ENCODE results near the gene MICU1. TPM values are rescaled to one million over a fixed set of nuclear protein-coding genes. Genes with fewer than 3 reads are reported as not detected.

The MICU1 gene
- total RNA-seq, 1 experiment from 2014 or later = 46.9 TPM

- peak overlapping the region; percentile 73 for H3K27ac ChIP-seq (ENCODE audit: low read length)
- no TSS peak for BruUV-seq (replicated peaks)
- in situ Hi-C loops (cut with HindIII; ENCODE audit: low pct_unique_long_range_greater_than_20kb, low sequenced_read_pairs) (no loop called here), intact Hi-C loops (cut with micrococcal nuclease; ENCODE audit: unreplicated experiment) (no loop called here)
- ATAC-seq = no peak
- H3K9me3 ChIP-seq (ENCODE audit: control insufficient read depth, insufficient read depth, low read depth, low read length) = no peaks in the 10 kb centered on the region
- CTCF ChIA-PET = interaction anchor here (0.6 to 1.4 kb wide), 7 partner anchors 9 to 764 kb away, joined by 3 to 9 read pairs (median 4); partner anchors contain the start of gene P4HA1
- H3K4me1 ChIP-seq (ENCODE audit: control insufficient read depth, insufficient read depth, low read length) = peaks cover 67% of the 10 kb centered on the region
- no peak overlapping the region for H3K4me3 ChIP-seq (ENCODE audit: low read depth in 2 of 2, low read length in 2 of 2)
- no peak for DNase-seq (ENCODE audit: low read depth, low spot score)
- H3K27me3 ChIP-seq (ENCODE audit: control insufficient read depth, insufficient read depth, low read length) = no peaks in the 10 kb centered on the region
- TF ChIP-seq POLR2AphosphoS5 (IDR thresholded peaks at IDR 0.05; ENCODE audit: low read depth, low read length) = no peak
- TF ChIP-seq SIN3A (IDR thresholded peaks at IDR 0.05; ENCODE audit: borderline replicate concordance, insufficient read depth, low read depth, low read length) = no peak
- no peak for TF ChIP-seq TCF7L2 (IDR thresholded peaks at IDR 0.05; ENCODE audit: low read depth, low read length)
- TF ChIP-seq, protein P1, sequence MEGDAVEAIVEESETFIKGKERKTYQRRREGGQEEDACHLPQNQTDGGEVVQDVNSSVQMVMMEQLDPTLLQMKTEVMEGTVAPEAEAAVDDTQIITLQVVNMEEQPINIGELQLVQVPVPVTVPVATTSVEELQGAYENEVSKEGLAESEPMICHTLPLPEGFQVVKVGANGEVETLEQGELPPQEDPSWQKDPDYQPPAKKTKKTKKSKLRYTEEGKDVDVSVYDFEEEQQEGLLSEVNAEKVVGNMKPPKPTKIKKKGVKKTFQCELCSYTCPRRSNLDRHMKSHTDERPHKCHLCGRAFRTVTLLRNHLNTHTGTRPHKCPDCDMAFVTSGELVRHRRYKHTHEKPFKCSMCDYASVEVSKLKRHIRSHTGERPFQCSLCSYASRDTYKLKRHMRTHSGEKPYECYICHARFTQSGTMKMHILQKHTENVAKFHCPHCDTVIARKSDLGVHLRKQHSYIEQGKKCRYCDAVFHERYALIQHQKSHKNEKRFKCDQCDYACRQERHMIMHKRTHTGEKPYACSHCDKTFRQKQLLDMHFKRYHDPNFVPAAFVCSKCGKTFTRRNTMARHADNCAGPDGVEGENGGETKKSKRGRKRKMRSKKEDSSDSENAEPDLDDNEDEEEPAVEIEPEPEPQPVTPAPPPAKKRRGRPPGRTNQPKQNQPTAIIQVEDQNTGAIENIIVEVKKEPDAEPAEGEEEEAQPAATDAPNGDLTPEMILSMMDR (IDR thresholded peaks at IDR 0.05) = no peak
- TF ChIP-seq, protein P2, sequence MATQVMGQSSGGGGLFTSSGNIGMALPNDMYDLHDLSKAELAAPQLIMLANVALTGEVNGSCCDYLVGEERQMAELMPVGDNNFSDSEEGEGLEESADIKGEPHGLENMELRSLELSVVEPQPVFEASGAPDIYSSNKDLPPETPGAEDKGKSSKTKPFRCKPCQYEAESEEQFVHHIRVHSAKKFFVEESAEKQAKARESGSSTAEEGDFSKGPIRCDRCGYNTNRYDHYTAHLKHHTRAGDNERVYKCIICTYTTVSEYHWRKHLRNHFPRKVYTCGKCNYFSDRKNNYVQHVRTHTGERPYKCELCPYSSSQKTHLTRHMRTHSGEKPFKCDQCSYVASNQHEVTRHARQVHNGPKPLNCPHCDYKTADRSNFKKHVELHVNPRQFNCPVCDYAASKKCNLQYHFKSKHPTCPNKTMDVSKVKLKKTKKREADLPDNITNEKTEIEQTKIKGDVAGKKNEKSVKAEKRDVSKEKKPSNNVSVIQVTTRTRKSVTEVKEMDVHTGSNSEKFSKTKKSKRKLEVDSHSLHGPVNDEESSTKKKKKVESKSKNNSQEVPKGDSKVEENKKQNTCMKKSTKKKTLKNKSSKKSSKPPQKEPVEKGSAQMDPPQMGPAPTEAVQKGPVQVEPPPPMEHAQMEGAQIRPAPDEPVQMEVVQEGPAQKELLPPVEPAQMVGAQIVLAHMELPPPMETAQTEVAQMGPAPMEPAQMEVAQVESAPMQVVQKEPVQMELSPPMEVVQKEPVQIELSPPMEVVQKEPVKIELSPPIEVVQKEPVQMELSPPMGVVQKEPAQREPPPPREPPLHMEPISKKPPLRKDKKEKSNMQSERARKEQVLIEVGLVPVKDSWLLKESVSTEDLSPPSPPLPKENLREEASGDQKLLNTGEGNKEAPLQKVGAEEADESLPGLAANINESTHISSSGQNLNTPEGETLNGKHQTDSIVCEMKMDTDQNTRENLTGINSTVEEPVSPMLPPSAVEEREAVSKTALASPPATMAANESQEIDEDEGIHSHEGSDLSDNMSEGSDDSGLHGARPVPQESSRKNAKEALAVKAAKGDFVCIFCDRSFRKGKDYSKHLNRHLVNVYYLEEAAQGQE (IDR thresholded peaks at IDR 0.05; ENCODE audit: insufficient read depth in 1 of 2, low read depth in 2 of 2, low read length in 1 of 2) = no peak
- no peaks in the 10 kb centered on the region for H3K36me3 ChIP-seq (ENCODE audit: control insufficient read depth, insufficient read depth, low read length)
- POLR2A ChIA-PET = interaction anchor here (0.5 to 1.2 kb wide), 3 partner anchors 78 to 833 kb away, joined by 4 to 17 read pairs (median 4); no protein-coding TSS in a partner anchor
Observed at GRCh38 chr10:72332423-72333111, 293.3 kb downstream of the MICU1 start.

- no TSS peak for BruUV-seq (replicated peaks)
- H3K4me1 ChIP-seq (ENCODE audit: control insufficient read depth, insufficient read depth, low read length) = peaks cover 66% of the 10 kb centered on the region
- CTCF ChIA-PET = interaction anchor here (0.6 to 1.4 kb wide), 7 partner anchors 10 to 765 kb away, joined by 3 to 9 read pairs (median 4); partner anchors contain the start of gene P4HA1
- H3K4me3 ChIP-seq (ENCODE audit: low read depth in 2 of 2, low read length in 2 of 2) = no peak overlapping the region
- H3K9me3 ChIP-seq (ENCODE audit: control insufficient read depth, insufficient read depth, low read depth, low read length) = no peaks in the 10 kb centered on the region
- H3K27ac ChIP-seq (ENCODE audit: low read length) = peak overlapping the region; percentile 88
- no peaks in the 10 kb centered on the region for H3K27me3 ChIP-seq (ENCODE audit: control insufficient read depth, insufficient read depth, low read length)
- POLR2A ChIA-PET = interaction anchor here (1.0 to 1.2 kb wide), 2 partner anchors 58 to 78 kb away, joined by 3 to 17 read pairs; partner anchors contain the start of gene DDIT4
- in situ Hi-C loops (cut with HindIII; ENCODE audit: low pct_unique_long_range_greater_than_20kb, low sequenced_read_pairs) = no loop called here
- DNase-seq (ENCODE audit: low read depth, low spot score) = no peak
- peak; percentile 63 for ATAC-seq
- TF ChIP-seq, protein P1 (IDR thresholded peaks at IDR 0.05) = no peak
- TF ChIP-seq SIN3A (IDR thresholded peaks at IDR 0.05; ENCODE audit: borderline replicate concordance, insufficient read depth, low read depth, low read length) (no peak), POLR2AphosphoS5 (IDR thresholded peaks at IDR 0.05; ENCODE audit: low read depth, low read length) (no peak; the same call in 1 of the 2 replicates), TCF7L2 (IDR thresholded peaks at IDR 0.05; ENCODE audit: low read depth, low read length) (no peak)
- TF ChIP-seq, protein P2 (IDR thresholded peaks at IDR 0.05; ENCODE audit: insufficient read depth in 1 of 2, low read depth in 2 of 2, low read length in 1 of 2) = no peak
- no peaks in the 10 kb centered on the region for H3K36me3 ChIP-seq (ENCODE audit: control insufficient read depth, insufficient read depth, low read length)
- intact Hi-C loops (cut with micrococcal nuclease; ENCODE audit: unreplicated experiment) = no loop called here
Observed at GRCh38 chr10:72331575-72332422, 294.1 kb downstream of the MICU1 start.
